ENCODE data around the gene WSCD2.

WSCD2 gene

GRCh38 chr12:108174641-108175040 is 45.6 kb downstream of the WSCD2 start:
- Mint-ChIP-seq H3K36me3 (no peaks in the 10 kb centered on the region), H3K4me1 (no peaks in the 10 kb centered on the region), H3K9me3 (no peaks in the 10 kb centered on the region), H3K4me3 (no peak overlapping the region), H3K27me3 (no peaks in the 10 kb centered on the region), H3K27ac (no peak overlapping the region)
- DNase-seq, result no peak
- CTCF ChIA-PET, result no interaction called here

- CTCF ChIA-PET, result no interaction called here
- Mint-ChIP-seq H3K4me3 (no peak overlapping the region), H3K4me1 (no peaks in the 10 kb centered on the region), H3K36me3 (no peaks in the 10 kb centered on the region), H3K9me3 (no peaks in the 10 kb centered on the region), H3K27ac (no peak overlapping the region), H3K27me3 (peaks cover 2% of the 10 kb centered on the region)
- DNase-seq, result no peak
Observed at GRCh38 chr12:108175310-108175709, 46.2 kb downstream of the WSCD2 start.

- CTCF ChIA-PET, result no interaction called here
- H3K27ac Mint-ChIP-seq, result no peak overlapping the region
- H3K27me3 Mint-ChIP-seq, result peaks cover 4% of the 10 kb centered on the region
- no peak overlapping the region for H3K4me3 Mint-ChIP-seq
- no peak for DNase-seq
- no peaks in the 10 kb centered on the region for H3K4me1 Mint-ChIP-seq
- H3K9me3 Mint-ChIP-seq, result no peaks in the 10 kb centered on the region
- H3K36me3 Mint-ChIP-seq, result no peaks in the 10 kb centered on the region
Observed at GRCh38 chr12:108176292-108176691, 47.2 kb downstream of the WSCD2 start.

- no peaks in the 10 kb centered on the region for H3K4me1 Mint-ChIP-seq
- no peak overlapping the region for H3K27ac Mint-ChIP-seq
- DNase-seq, result no peak
- CTCF ChIA-PET, result no interaction called here
- peaks cover 4% of the 10 kb centered on the region for H3K27me3 Mint-ChIP-seq
- H3K36me3 Mint-ChIP-seq, result no peaks in the 10 kb centered on the region
- H3K4me3 Mint-ChIP-seq, result no peak overlapping the region
- H3K9me3 Mint-ChIP-seq, result no peaks in the 10 kb centered on the region
Observed at GRCh38 chr12:108177131-108177530, 48.0 kb downstream of the WSCD2 start.

GRCh38 chr12:108179305-108179704 is 50.2 kb downstream of the WSCD2 start:
- CTCF ChIA-PET, result no interaction called here
- Mint-ChIP-seq H3K9me3 (no peaks in the 10 kb centered on the region), H3K4me1 (no peaks in the 10 kb centered on the region), H3K27me3 (peaks cover 4% of the 10 kb centered on the region), H3K36me3 (no peaks in the 10 kb centered on the region), H3K27ac (no peak overlapping the region), H3K4me3 (no peak overlapping the region)
- no peak for DNase-seq

GRCh38 chr12:108180255-108181094 is 51.4 kb downstream of the WSCD2 start:
- CTCF ChIA-PET, result interaction anchor here (0.6 to 1.1 kb wide), 2 partner anchors 15 to 1748 kb away, joined by 3 read pairs; no protein-coding TSS in a partner anchor
- no peaks in the 10 kb centered on the region for H3K9me3 Mint-ChIP-seq
- no peak for DNase-seq
- peaks cover 4% of the 10 kb centered on the region for H3K27me3 Mint-ChIP-seq
- no peaks in the 10 kb centered on the region for H3K36me3 Mint-ChIP-seq
- H3K4me1 Mint-ChIP-seq, result no peaks in the 10 kb centered on the region
- H3K4me3 Mint-ChIP-seq, result no peak overlapping the region
- H3K27ac Mint-ChIP-seq, result no peak overlapping the region

GRCh38 chr12:108181095-108181454 is 52.0 kb downstream of the WSCD2 start:
- H3K9me3 Mint-ChIP-seq, result no peaks in the 10 kb centered on the region
- CTCF ChIA-PET, result interaction anchor here (0.6 to 1.1 kb wide), 2 partner anchors 14 to 1747 kb away, joined by 3 read pairs; no protein-coding TSS in a partner anchor
- no peak for DNase-seq
- H3K27ac Mint-ChIP-seq, result no peak overlapping the region
- H3K27me3 Mint-ChIP-seq, result peaks cover 4% of the 10 kb centered on the region
- no peak overlapping the region for H3K4me3 Mint-ChIP-seq
- H3K4me1 Mint-ChIP-seq, result no peaks in the 10 kb centered on the region
- no peaks in the 10 kb centered on the region for H3K36me3 Mint-ChIP-seq

GRCh38 chr12:108182096-108182495 is 53.0 kb downstream of the WSCD2 start:
- H3K27ac Mint-ChIP-seq, result no peak overlapping the region
- CTCF ChIA-PET, result interaction anchor here (0.7 kb wide), 1 partner anchor 600 kb away, joined by 4 read pairs; no protein-coding TSS in a partner anchor
- no peaks in the 10 kb centered on the region for H3K9me3 Mint-ChIP-seq
- H3K4me3 Mint-ChIP-seq, result no peak overlapping the region
- DNase-seq, result no peak
- no peaks in the 10 kb centered on the region for H3K4me1 Mint-ChIP-seq
- H3K36me3 Mint-ChIP-seq, result no peaks in the 10 kb centered on the region
- peaks cover 4% of the 10 kb centered on the region for H3K27me3 Mint-ChIP-seq

GRCh38 chr12:108185002-108185401 is 55.9 kb downstream of the WSCD2 start:
- H3K36me3 Mint-ChIP-seq, result no peaks in the 10 kb centered on the region
- DNase-seq, result no peak

GRCh38 chr12:108187831-108188230 is 58.7 kb downstream of the WSCD2 start:
- no peaks in the 10 kb centered on the region for H3K9me3 Mint-ChIP-seq
- no peaks in the 10 kb centered on the region for H3K36me3 Mint-ChIP-seq
- H3K4me3 Mint-ChIP-seq, result no peak overlapping the region
- CTCF ChIA-PET, result interaction anchor here (0.6 kb wide), 1 partner anchor 13 kb away, joined by 3 read pairs; no protein-coding TSS in a partner anchor
- H3K27me3 Mint-ChIP-seq, result no peaks in the 10 kb centered on the region
- H3K4me1 Mint-ChIP-seq, result no peaks in the 10 kb centered on the region
- DNase-seq, result no peak
- no peak overlapping the region for H3K27ac Mint-ChIP-seq

More at GRCh38 chr12:108185002-108185401, 55.9 kb downstream of the WSCD2 start:
- H3K27ac Mint-ChIP-seq, result no peak overlapping the region
- CTCF ChIA-PET, result no interaction called here
- no peaks in the 10 kb centered on the region for H3K9me3 Mint-ChIP-seq
- no peaks in the 10 kb centered on the region for H3K4me1 Mint-ChIP-seq
- H3K27me3 Mint-ChIP-seq, result peaks cover 4% of the 10 kb centered on the region
- no peak overlapping the region for H3K4me3 Mint-ChIP-seq

- H3K9me3 Mint-ChIP-seq, result no peaks in the 10 kb centered on the region
- CTCF ChIA-PET, result no interaction called here
- H3K27ac Mint-ChIP-seq, result no peak overlapping the region
- no peak for DNase-seq
- no peak overlapping the region for H3K4me3 Mint-ChIP-seq
- H3K36me3 Mint-ChIP-seq, result no peaks in the 10 kb centered on the region
- no peaks in the 10 kb centered on the region for H3K27me3 Mint-ChIP-seq
- no peaks in the 10 kb centered on the region for H3K4me1 Mint-ChIP-seq
Observed at GRCh38 chr12:108190529-108190928, 61.4 kb downstream of the WSCD2 start.

- H3K27me3 Mint-ChIP-seq, result no peaks in the 10 kb centered on the region
- H3K36me3 Mint-ChIP-seq, result no peaks in the 10 kb centered on the region
- no peak overlapping the region for H3K27ac Mint-ChIP-seq
- CTCF ChIA-PET, result no interaction called here
- no peaks in the 10 kb centered on the region for H3K4me1 Mint-ChIP-seq
- no peak overlapping the region for H3K4me3 Mint-ChIP-seq
- no peak for DNase-seq
- no peaks in the 10 kb centered on the region for H3K9me3 Mint-ChIP-seq
Observed at GRCh38 chr12:108191086-108191485, 62.0 kb downstream of the WSCD2 start.

- no peak for DNase-seq
- Mint-ChIP-seq H3K36me3 (no peaks in the 10 kb centered on the region), H3K9me3 (no peaks in the 10 kb centered on the region), H3K4me3 (no peak overlapping the region), H3K27me3 (no peaks in the 10 kb centered on the region), H3K4me1 (no peaks in the 10 kb centered on the region), H3K27ac (no peak overlapping the region)
- CTCF ChIA-PET, result interaction anchor here (0.8 to 1.4 kb wide), 2 partner anchors 10 to 127 kb away, joined by 3 read pairs; no protein-coding TSS in a partner anchor
Observed at GRCh38 chr12:108191938-108192337, 62.9 kb downstream of the WSCD2 start.

- no peaks in the 10 kb centered on the region for H3K36me3 Mint-ChIP-seq
- DNase-seq, result no peak
- H3K9me3 Mint-ChIP-seq, result no peaks in the 10 kb centered on the region
- H3K27ac Mint-ChIP-seq, result no peak overlapping the region
- H3K4me1 Mint-ChIP-seq, result no peaks in the 10 kb centered on the region
- no peak overlapping the region for H3K4me3 Mint-ChIP-seq
- CTCF ChIA-PET, result interaction anchor here (0.8 kb wide), 1 partner anchor 127 kb away, joined by 3 read pairs; no protein-coding TSS in a partner anchor
- no peaks in the 10 kb centered on the region for H3K27me3 Mint-ChIP-seq
Observed at GRCh38 chr12:108193493-108193892, 64.4 kb downstream of the WSCD2 start.

GRCh38 chr12:108193917-108194316 is 64.8 kb downstream of the WSCD2 start:
- DNase-seq, result peak; percentile 35
- Mint-ChIP-seq H3K27me3 (no peaks in the 10 kb centered on the region), H3K36me3 (no peaks in the 10 kb centered on the region), H3K4me1 (no peaks in the 10 kb centered on the region), H3K27ac (no peak overlapping the region), H3K9me3 (no peaks in the 10 kb centered on the region), H3K4me3 (no peak overlapping the region)
- CTCF ChIA-PET, result interaction anchor here (0.8 to 1.6 kb wide), 4 partner anchors 19 to 518 kb away, joined by 3 to 4 read pairs (median 4); no protein-coding TSS in a partner anchor
